Breast epithelium (tissue), 4 donors: ENCODE data around the gene PIK3CG. TPM values are rescaled to one million over a fixed set of nuclear protein-coding genes. Genes with fewer than 3 reads are reported as not detected.
A peak's percentile ranks its signal among the peaks of the same experiment; 100 is the strongest.

Experiments used
- DNase-seq, 2 donors: peaks; one replicate each; pipeline ENCODE4 v3.0.0-alpha.2; 2019; ENCODE audit warnings: low spot score in 2 of 2
- H3K27ac ChIP-seq, 2 donors: fragments of 200-600 bp; sonication (generic) in 1 of 2; one replicate each; pipeline ENCODE4 v1.5.1; 2016 to 2019; ENCODE audit warnings: mild to moderate bottlenecking in 1 of 2
- H3K27me3 ChIP-seq, 2 donors: fragments of 200-600 bp; sonication (generic) in 1 of 2; one replicate each; pipeline versions ENCODE4 v1.5.1 to v1.6.0; 2017 to 2019; ENCODE audit warnings: control low read depth in 1 of 2, mild to moderate bottlenecking in 1 of 2
- H3K36me3 ChIP-seq: fragments of 200-600 bp; one replicate; pipeline ENCODE4 v1.5.1; 2019
- H3K4me1 ChIP-seq, 2 donors: fragments of 200-600 bp; sonication (generic); one replicate each; pipeline ENCODE4 v1.5.1; 2016 to 2019; ENCODE audit warnings: control low read depth in 1 of 2
- H3K4me3 ChIP-seq, 3 donors: fragments of 200-600 bp; sonication (generic); 1 replicate in 2 of 3; 2 replicates in 1 of 3; pipeline ENCODE4 v1.5.1; 2016 to 2019; ENCODE audit warnings: mild to moderate bottlenecking in 3 of 3, moderate library complexity in 2 of 3
- H3K9me3 ChIP-seq, 2 donors: fragments of 200-600 bp; sonication (generic) in 1 of 2; one replicate each; pipeline ENCODE4 v1.5.1; 2016 to 2019; ENCODE audit warnings: control low read depth in 1 of 2
- POLR2A ChIP-seq: fragments of 450-650 bp; IDR thresholded peaks from one replicate; pipeline ENCODE4 v1.6.1; 2016; ENCODE audit warnings: antibody characterized with exemption, mild to moderate bottlenecking, moderate library complexity
- POLR2AphosphoS5 ChIP-seq, 3 donors: sonication (generic); formaldehyde crosslinking; IDR thresholded peaks; one replicate each; pipeline ENCODE4 v1.6.1; 2017; ENCODE audit warnings: antibody characterized with exemption in 3 of 3
- intact Hi-C: fragments of 100-400 bp; cut with DNase I; formaldehyde crosslinking; loops from one replicate; pipeline ENCODE4 v1.15.1; 2023; ENCODE audit warnings: low total_unique reads
- total RNA-seq, 3 donors: library from RNA; depleted of rRNA; stranded (reverse); fragments of >200 nt; gene quantifications; one replicate each; pipeline ENCODE4 v1.1.0, GENCODE V29; 2016
- TF ChIP-seq, protein P1 (sequence below), 3 donors: fragments of 450-650 bp; IDR thresholded peaks; one replicate each; pipeline ENCODE4 v1.5.1; 2016 to 2017; ENCODE audit warnings: antibody characterized with exemption in 3 of 3, mild to moderate bottlenecking in 3 of 3, moderate library complexity in 3 of 3

The PIK3CG gene
- total RNA-seq, 3 donors from 2014 or later = 3.3 to 12.0 (median 5.4) TPM

DNA sequence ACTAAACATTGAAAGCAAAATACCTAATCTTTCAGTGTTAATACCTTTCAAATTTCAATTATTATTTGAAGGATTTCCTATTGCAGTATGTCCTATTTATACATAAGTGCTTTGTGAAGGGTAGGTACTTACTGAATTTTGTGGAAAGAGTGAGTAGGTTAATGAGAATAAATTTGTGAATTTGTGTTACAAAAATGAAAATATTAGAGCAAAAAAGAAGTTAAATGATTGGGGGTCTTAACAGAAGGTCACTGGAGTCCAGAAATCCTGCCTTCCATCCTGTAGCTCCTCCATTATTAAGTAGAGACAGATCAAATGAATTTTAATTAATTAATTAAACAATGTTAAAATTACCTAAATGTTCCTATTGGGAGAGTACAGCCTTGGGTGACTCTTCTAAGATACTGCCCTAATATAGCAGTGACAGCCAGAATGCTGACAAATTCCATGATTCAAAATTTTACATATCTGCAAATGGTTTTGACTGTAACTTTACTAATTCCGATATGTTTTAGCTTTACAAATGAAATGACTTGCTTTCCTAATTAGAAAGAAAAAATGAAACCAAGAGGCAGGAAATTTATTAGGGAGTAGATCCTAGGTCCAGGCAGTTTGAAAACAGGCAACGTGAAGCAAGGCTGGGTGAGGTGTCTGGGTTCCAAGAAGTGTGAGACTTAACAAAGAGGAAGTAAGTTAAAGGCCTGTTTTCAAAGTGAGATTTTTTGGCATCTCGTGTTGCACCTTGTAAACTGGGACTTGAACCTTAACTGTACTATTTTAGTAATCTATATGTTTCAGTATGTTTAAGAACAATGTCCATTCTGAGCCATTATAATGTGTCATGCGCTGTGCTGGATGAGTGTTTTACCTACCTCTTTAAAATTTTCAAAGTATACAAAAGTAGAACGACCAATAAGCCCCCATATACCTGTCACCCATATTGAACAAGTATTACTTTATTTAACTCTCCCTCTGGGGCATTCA lies 1.5 kb downstream of the PIK3CG start:
- DNase-seq = no peak
- Histone ChIP-seq H3K27ac (no peak overlapping the region), H3K4me1 (no peaks in the 10 kb centered on the region), H3K27me3 (no peaks in the 10 kb centered on the region), H3K4me3 (peak overlapping the region in 2 of 3 donors; percentile 11 to 38), H3K36me3 (no peaks in the 10 kb centered on the region), H3K9me3 (no peaks in the 10 kb centered on the region)
- TF ChIP-seq, protein P1, sequence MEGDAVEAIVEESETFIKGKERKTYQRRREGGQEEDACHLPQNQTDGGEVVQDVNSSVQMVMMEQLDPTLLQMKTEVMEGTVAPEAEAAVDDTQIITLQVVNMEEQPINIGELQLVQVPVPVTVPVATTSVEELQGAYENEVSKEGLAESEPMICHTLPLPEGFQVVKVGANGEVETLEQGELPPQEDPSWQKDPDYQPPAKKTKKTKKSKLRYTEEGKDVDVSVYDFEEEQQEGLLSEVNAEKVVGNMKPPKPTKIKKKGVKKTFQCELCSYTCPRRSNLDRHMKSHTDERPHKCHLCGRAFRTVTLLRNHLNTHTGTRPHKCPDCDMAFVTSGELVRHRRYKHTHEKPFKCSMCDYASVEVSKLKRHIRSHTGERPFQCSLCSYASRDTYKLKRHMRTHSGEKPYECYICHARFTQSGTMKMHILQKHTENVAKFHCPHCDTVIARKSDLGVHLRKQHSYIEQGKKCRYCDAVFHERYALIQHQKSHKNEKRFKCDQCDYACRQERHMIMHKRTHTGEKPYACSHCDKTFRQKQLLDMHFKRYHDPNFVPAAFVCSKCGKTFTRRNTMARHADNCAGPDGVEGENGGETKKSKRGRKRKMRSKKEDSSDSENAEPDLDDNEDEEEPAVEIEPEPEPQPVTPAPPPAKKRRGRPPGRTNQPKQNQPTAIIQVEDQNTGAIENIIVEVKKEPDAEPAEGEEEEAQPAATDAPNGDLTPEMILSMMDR (IDR thresholded peaks at IDR 0.05) = no peak
- TF ChIP-seq POLR2AphosphoS5 (IDR thresholded peaks at IDR 0.05) (no peak), POLR2A (no peak)
- intact Hi-C loops = no loop called here

DNA sequence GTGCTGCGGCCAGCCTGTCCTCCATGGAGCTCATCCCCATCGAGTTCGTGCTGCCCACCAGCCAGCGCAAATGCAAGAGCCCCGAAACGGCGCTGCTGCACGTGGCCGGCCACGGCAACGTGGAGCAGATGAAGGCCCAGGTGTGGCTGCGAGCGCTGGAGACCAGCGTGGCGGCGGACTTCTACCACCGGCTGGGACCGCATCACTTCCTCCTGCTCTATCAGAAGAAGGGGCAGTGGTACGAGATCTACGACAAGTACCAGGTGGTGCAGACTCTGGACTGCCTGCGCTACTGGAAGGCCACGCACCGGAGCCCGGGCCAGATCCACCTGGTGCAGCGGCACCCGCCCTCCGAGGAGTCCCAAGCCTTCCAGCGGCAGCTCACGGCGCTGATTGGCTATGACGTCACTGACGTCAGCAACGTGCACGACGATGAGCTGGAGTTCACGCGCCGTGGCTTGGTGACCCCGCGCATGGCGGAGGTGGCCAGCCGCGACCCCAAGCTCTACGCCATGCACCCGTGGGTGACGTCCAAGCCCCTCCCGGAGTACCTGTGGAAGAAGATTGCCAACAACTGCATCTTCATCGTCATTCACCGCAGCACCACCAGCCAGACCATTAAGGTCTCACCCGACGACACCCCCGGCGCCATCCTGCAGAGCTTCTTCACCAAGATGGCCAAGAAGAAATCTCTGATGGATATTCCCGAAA lies 2.7 kb downstream of the PIK3CG start:
- Histone ChIP-seq H3K36me3 (no peaks in the 10 kb centered on the region), H3K4me3 (no peak overlapping the region), H3K27ac (no peak overlapping the region), H3K9me3 (no peaks in the 10 kb centered on the region), H3K4me1 (no peaks in the 10 kb centered on the region), H3K27me3 (no peaks in the 10 kb centered on the region)
- DNase-seq = no peak
- TF ChIP-seq, protein P1 (IDR thresholded peaks at IDR 0.05) = no peak
- TF ChIP-seq POLR2AphosphoS5 (IDR thresholded peaks at IDR 0.05) = no peak
- intact Hi-C loops = no loop called here

DNA sequence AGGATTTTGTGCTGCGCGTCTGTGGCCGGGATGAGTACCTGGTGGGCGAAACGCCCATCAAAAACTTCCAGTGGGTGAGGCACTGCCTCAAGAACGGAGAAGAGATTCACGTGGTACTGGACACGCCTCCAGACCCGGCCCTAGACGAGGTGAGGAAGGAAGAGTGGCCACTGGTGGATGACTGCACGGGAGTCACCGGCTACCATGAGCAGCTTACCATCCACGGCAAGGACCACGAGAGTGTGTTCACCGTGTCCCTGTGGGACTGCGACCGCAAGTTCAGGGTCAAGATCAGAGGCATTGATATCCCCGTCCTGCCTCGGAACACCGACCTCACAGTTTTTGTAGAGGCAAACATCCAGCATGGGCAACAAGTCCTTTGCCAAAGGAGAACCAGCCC lies 3.3 kb downstream of the PIK3CG start:
- H3K27ac ChIP-seq = no peak overlapping the region
- H3K27me3 ChIP-seq = no peaks in the 10 kb centered on the region
- H3K4me1 ChIP-seq = no peaks in the 10 kb centered on the region
- H3K9me3 ChIP-seq = no peaks in the 10 kb centered on the region
- DNase-seq = no peak
- no peak overlapping the region for H3K4me3 ChIP-seq
- no peaks in the 10 kb centered on the region for H3K36me3 ChIP-seq
- intact Hi-C loops = no loop called here
- TF ChIP-seq POLR2A = no peak
- no peak for TF ChIP-seq POLR2AphosphoS5 (IDR thresholded peaks at IDR 0.05)
- TF ChIP-seq, protein P1 (IDR thresholded peaks at IDR 0.05) = no peak

DNA sequence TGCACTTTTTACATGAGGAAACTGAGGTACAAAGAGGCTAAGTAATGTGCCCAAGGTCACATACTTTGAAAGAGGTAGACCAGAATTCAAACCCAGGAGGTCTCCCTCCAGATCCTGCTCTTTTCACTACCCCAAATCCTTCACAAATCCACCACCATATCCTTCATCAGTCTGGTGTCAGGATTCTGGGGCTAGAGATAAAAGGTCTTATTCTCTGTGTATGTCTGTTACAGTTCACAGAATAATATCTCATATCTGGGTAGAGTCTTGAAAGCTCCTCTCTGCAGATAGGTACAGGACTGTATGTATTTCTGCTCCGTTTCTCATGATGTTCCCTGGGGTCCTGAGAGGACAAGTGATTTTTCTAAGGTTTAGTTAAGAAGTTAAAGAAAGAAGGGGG lies 4.9 kb downstream of the PIK3CG start:
- intact Hi-C loops = no loop called here
- Histone ChIP-seq H3K9me3 (no peaks in the 10 kb centered on the region), H3K27ac (no peak overlapping the region), H3K4me1 (no peaks in the 10 kb centered on the region), H3K36me3 (no peaks in the 10 kb centered on the region), H3K4me3 (no peak overlapping the region), H3K27me3 (no peaks in the 10 kb centered on the region)
- DNase-seq = no peak
- no peak for TF ChIP-seq POLR2A
- TF ChIP-seq, protein P1 (IDR thresholded peaks at IDR 0.05) = no peak
- TF ChIP-seq POLR2AphosphoS5 (IDR thresholded peaks at IDR 0.05) = no peak

DNA sequence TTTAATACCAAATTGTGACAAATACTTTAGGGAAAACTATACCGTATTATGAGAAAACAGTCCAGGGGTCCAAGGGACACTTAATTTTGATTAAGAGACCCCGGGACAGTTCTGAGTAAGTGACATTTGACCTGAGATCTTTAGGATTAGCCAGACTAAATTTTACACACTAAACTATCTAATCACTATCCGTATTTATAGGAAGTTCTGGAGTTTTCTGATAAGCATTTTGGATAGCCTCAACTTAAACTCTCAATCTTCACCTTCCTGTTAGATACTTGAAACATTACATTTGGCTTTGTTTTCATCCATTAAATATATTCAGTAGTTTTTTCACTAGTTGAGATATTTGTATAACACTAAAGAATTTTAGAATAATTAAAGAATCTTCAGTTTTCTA lies 5.4 kb downstream of the PIK3CG start:
- no peak for DNase-seq
- H3K4me3 ChIP-seq = no peak overlapping the region
- no peaks in the 10 kb centered on the region for H3K4me1 ChIP-seq
- intact Hi-C loops = no loop called here
- H3K9me3 ChIP-seq = peaks cover 0 to 3% of the 10 kb centered on the region in 2 donors
- TF ChIP-seq, protein P1 (IDR thresholded peaks at IDR 0.05) = no peak
- TF ChIP-seq POLR2AphosphoS5 (IDR thresholded peaks at IDR 0.05) (no peak), POLR2A (no peak)
- H3K36me3 ChIP-seq = no peaks in the 10 kb centered on the region
- no peaks in the 10 kb centered on the region for H3K27me3 ChIP-seq
- no peak overlapping the region for H3K27ac ChIP-seq
